ENCODE measurements around the gene SRC. TPM values are rescaled to one million over a fixed set of nuclear protein-coding genes. Genes with fewer than 3 reads are reported as not detected.

SRC gene
- total RNA-seq, 2 donors from 2014 or later: 6.9 to 14.3 TPM

GRCh38 chr20:37450344-37450743 is 104.4 kb downstream of the SRC start:
- Histone ChIP-seq H3K9me3 (peaks cover 0 to 14% of the 10 kb centered on the region in 2 donors), H3K27me3 (no peaks in the 10 kb centered on the region), H3K4me3 (no peak overlapping the region), H3K4me1 (no peaks in the 10 kb centered on the region), H3K36me3 (no peaks in the 10 kb centered on the region), H3K27ac (no peak overlapping the region)
- TF ChIP-seq CTCF (IDR thresholded peaks at IDR 0.05): no peak
- no peak for DNase-seq (ENCODE audit: low spot score)

- Histone ChIP-seq H3K4me1 (no peaks in the 10 kb centered on the region), H3K36me3 (no peaks in the 10 kb centered on the region), H3K9me3 (peaks cover 0 to 27% of the 10 kb centered on the region in 2 donors), H3K4me3 (no peak overlapping the region), H3K27ac (no peak overlapping the region), H3K27me3 (no peaks in the 10 kb centered on the region)
- TF ChIP-seq CTCF (IDR thresholded peaks at IDR 0.05): no peak
- DNase-seq (ENCODE audit: low spot score): no peak
These were observed 105.7 kb downstream of the SRC start for GRCh38 chr20:37451616-37452015.

GRCh38 chr20:37452236-37452635 is 106.3 kb downstream of the SRC start:
- H3K9me3 ChIP-seq: peaks cover 0 to 33% of the 10 kb centered on the region in 2 donors
- no peaks in the 10 kb centered on the region for H3K27me3 ChIP-seq
- no peaks in the 10 kb centered on the region for H3K36me3 ChIP-seq
- H3K4me3 ChIP-seq: no peak overlapping the region
- H3K27ac ChIP-seq: no peak overlapping the region
- no peak for TF ChIP-seq CTCF (IDR thresholded peaks at IDR 0.05)
- no peak for DNase-seq (ENCODE audit: low spot score)
- no peaks in the 10 kb centered on the region for H3K4me1 ChIP-seq

- Histone ChIP-seq H3K4me1 (no peaks in the 10 kb centered on the region), H3K4me3 (no peak overlapping the region), H3K36me3 (no peaks in the 10 kb centered on the region), H3K27me3 (no peaks in the 10 kb centered on the region), H3K9me3 (peaks cover under 1 to 36% of the 10 kb centered on the region in 2 donors), H3K27ac (no peak overlapping the region)
- DNase-seq (ENCODE audit: low spot score): no peak
- TF ChIP-seq CTCF (IDR thresholded peaks at IDR 0.05): no peak
These were observed 107.3 kb downstream of the SRC start for GRCh38 chr20:37453288-37453687.

GRCh38 chr20:37453836-37454235 is 107.9 kb downstream of the SRC start:
- Histone ChIP-seq H3K36me3 (no peaks in the 10 kb centered on the region), H3K4me1 (no peaks in the 10 kb centered on the region), H3K9me3 (peaks cover 2 to 41% of the 10 kb centered on the region in 2 donors), H3K27me3 (no peaks in the 10 kb centered on the region), H3K4me3 (no peak overlapping the region), H3K27ac (no peak overlapping the region)
- no peak for TF ChIP-seq CTCF (IDR thresholded peaks at IDR 0.05)
- DNase-seq (ENCODE audit: low spot score): no peak

- DNase-seq (ENCODE audit: low spot score): no peak
- peaks cover 2 to 46% of the 10 kb centered on the region in 2 donors for H3K9me3 ChIP-seq
These were observed 108.9 kb downstream of the SRC start for GRCh38 chr20:37454636-37455385.

More at GRCh38 chr20:37454636-37455385, 108.9 kb downstream of the SRC start:
- TF ChIP-seq CTCF (IDR thresholded peaks at IDR 0.05): no peak
- H3K27ac ChIP-seq: no peak overlapping the region
- H3K4me1 ChIP-seq: no peaks in the 10 kb centered on the region
- no peaks in the 10 kb centered on the region for H3K27me3 ChIP-seq
- no peaks in the 10 kb centered on the region for H3K36me3 ChIP-seq
- no peak overlapping the region for H3K4me3 ChIP-seq

Measured in right atrium auricular region (tissue), 2 donors.